Choroid plexus epithelial cell (primary cell): ENCODE results near the gene MBD3.

Source experiments
- DNase-seq: peaks from one replicate; pipeline ENCODE4 v3.0.0-alpha.2; 2010; ENCODE audit warnings: low read depth
- H3K4me3 ChIP-seq: 2 replicates; pipeline ENCODE4 v1.5.1; 2011; ENCODE audit warnings: low read depth, mild to moderate bottlenecking, control low read depth, low read length, moderate library complexity
- TF ChIP-seq, protein P1 (sequence below): conservative IDR thresholded peaks from 2 replicates; pipeline ENCODE4 v1.5.1; 2011; ENCODE audit warnings: low read depth, mild to moderate bottlenecking, control low read depth, inconsistent platforms, low read length, moderate library complexity

The MBD3 gene

DNA sequence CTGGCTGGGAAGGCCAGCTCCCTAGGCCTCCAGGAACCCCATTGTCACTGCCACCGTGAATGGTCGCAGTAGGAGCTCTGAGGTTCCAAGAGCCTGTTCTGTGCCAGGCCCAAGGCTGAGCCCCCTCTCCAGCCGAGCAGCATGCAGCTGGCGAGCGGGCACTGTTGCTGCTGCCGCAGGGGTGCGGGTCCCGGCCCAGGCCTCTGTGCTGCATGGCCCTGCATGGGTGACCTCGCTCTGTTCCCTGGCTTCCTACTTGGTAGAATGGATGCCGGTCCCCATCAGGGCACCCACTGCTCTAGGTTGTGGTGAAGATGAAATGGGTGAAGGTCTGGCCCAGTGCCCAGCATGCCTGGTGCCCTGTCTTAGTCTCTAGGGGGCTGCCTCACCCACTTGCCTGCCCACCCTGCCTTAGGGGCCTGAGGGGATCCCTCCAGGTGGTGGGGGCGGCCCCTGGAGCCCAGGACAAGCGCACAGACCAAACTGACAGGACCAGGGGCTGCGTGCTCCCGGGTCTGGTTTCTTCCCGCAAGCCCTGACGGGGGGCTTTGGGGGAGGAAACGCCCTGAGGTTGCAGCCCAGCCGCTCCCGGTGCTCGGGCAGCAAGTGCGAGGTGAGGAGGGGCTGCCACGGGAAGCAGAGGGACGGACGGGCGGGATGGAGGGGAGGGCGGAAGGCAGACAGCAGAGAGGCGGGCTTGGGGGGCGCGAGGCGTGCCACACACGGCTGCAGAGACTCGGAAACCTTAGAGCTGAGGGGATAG lies 21.3 kb upstream of the MBD3 start:
- TF ChIP-seq, protein P1, sequence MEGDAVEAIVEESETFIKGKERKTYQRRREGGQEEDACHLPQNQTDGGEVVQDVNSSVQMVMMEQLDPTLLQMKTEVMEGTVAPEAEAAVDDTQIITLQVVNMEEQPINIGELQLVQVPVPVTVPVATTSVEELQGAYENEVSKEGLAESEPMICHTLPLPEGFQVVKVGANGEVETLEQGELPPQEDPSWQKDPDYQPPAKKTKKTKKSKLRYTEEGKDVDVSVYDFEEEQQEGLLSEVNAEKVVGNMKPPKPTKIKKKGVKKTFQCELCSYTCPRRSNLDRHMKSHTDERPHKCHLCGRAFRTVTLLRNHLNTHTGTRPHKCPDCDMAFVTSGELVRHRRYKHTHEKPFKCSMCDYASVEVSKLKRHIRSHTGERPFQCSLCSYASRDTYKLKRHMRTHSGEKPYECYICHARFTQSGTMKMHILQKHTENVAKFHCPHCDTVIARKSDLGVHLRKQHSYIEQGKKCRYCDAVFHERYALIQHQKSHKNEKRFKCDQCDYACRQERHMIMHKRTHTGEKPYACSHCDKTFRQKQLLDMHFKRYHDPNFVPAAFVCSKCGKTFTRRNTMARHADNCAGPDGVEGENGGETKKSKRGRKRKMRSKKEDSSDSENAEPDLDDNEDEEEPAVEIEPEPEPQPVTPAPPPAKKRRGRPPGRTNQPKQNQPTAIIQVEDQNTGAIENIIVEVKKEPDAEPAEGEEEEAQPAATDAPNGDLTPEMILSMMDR = no peak
- no peak for DNase-seq
- no peak overlapping the region for H3K4me3 ChIP-seq

DNA sequence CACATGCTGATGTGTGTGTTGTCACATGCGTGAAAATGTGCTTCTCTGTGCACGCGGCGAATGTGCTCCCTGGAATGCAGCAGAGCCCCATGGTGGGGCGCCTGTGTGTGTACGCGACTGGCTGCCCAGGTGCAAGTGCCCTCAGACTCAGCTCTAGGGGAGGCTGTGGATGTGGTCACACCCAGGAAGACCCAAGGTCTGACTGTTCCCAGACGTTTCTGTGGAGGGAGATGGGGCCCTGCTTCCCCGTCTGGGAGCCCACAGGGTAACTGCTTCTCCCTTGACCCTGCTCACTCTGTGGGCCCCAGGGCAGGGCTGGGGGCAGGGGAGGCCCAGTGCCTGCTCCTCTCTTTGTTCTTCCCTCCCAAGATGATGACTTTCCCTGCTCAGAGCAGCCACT lies 20.5 kb upstream of the MBD3 start:
- H3K4me3 ChIP-seq = no peak overlapping the region
- TF ChIP-seq, protein P1 = no peak
- DNase-seq = no peak

DNA sequence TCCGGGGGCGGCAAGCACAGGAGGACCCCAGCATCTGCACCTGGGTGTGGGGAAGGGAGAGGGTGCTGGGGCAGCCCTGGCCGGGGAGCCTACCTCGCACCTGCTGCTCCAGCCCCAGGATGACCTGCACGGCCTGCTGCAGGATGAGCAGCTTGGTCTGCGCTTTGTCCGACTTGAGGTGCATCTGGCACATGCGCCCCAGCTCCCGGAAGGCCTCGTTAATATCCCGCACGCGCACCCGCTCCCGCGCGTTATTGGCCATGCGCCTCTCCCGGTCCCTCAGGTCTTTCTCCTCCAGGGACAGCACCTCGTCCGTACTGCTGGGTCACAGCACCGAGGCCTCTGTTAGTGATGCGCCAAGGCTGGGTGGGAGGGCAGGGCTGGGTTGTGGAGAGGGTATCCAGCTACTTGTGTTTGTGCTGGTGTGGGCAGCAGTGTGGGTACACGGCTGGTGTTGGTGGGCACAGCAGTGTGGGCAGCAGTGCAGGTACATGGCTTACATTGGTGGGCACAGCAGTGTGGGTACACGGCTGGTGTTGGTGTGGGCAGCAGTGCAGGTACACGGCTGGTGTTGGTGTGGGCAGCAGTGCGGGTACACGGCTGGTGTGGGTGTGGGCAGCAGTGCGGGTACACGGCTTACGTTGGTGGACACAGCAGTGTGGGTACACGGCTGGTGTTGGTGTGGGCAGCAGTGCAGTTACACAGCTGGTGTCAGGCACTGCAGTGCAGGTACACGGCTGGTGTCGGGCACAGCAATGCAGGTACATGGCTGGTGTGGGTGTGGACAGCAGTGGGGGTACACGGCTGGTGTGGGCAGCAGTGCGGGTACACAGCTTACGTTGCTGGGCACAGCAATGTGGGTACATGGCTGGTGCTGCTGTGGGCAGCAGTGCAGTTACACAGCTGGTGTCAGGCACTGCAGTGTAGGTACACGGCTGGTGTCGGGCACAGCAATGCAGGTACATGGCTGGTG lies 19.7 kb upstream of the MBD3 start:
- TF ChIP-seq, protein P1 = no peak
- H3K4me3 ChIP-seq = no peak overlapping the region
- no peak for DNase-seq

DNA sequence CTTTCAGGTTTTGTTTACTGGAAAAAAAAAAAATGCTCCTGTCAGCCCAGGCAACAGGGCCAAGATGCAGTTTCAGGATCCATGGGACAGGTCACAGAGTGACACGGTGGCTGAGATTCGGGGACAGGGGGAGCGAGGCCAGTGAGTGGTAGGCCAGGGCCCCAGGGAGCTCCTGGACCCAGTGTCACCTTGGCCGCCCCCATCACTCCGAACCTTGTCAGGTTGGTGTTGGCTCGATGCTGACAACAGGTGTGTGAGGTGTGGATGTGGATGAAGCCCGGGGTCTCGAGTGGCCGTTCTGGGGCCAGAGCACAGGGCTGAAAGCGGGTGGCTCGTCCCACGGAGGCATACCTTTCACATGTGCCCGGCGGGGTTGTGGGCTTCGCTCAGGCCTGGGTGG lies 18.7 kb upstream of the MBD3 start:
- no peak overlapping the region for H3K4me3 ChIP-seq
- DNase-seq = no peak
- TF ChIP-seq, protein P1 = no peak

DNA sequence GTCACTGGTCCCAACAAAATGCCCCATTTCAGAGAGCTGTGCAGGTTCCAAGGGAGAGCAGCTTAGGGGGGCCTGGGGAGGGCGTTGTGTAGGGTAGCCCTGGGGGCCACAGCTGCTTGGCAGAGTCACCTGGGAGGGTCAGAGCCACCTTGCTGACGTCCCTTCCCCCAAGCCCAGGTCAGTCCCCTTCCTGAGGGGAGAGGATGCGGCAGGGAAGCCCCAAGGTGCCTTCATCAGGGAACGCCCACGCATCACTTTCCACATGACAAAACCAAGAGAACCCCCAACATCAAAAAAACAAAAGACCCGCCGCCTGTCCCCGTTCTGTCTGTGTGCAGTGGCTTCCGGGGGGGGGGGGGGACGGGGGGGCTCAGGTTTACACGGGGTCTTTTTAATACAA lies 17.9 kb upstream of the MBD3 start:
- TF ChIP-seq, protein P1 = no peak
- DNase-seq = no peak
- H3K4me3 ChIP-seq = no peak overlapping the region

DNA sequence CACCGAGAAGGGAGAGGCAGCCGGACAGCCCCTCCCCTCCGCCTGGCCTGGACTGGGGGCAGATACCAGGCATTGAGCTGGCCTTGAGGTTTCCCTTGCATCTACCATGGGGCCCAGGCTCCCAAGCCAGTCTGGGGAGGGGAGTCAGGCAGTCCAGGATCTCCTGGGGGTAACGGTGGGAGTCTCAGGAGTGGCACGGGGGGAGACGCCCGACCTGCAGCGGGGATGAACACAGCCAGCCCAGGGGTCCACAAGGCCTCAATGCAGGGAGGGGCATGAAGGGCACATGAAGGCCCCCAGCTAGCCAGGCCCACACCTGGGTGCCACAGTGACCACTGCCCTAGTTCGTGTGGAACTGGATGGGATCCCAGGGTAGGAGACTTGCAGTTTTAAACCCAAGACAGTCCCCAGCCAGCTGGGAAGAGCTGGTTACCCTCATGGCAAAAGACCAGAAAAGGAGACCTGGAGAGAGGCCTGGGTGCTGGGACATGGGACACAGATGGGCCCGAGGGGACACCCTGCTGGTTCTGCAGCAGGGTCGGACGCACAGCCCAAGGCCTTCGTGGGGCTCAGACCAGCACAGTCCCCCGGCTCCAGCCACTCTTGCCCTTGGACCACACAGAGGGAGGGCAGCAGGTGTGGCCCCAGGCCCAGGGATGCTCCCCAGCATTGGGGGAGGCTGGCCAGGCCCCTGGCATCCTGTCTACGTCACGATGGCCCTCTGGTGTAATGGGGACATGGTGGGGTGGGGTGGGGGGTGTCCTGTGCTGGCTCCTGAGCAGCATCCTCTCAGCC lies 17.2 kb upstream of the MBD3 start:
- TF ChIP-seq, protein P1 = no peak
- H3K4me3 ChIP-seq = no peak overlapping the region
- DNase-seq = no peak
